Ovary (tissue), 9 donors: ENCODE data around the gene GPC6. TPM values are rescaled to one million over a fixed set of nuclear protein-coding genes. Genes with fewer than 3 reads are reported as not detected.

Experiments
- DNase-seq, 5 donors: peaks; one replicate each; pipeline ENCODE4 v3.0.0-alpha.2; 2019 to 2020
- H3K27ac ChIP-seq, 2 donors: fragments of 200-600 bp; one replicate each; pipeline versions ENCODE4 v1.5.1 to v1.8.0; 2019 to 2022
- H3K27me3 ChIP-seq: fragments of 200-600 bp; one replicate; pipeline ENCODE4 v1.8.0; 2022
- H3K36me3 ChIP-seq: fragments of 200-600 bp; sonication (generic); one replicate; pipeline ENCODE4 v1.5.1; 2019
- H3K4me1 ChIP-seq: one replicate; pipeline ENCODE4 v1.8.1; 2013; ENCODE audit warnings: mild to moderate bottlenecking, moderate library complexity; ENCODE audit not compliant: insufficient read depth
- H3K4me3 ChIP-seq: fragments of 200-600 bp; sonication (generic); one replicate; pipeline ENCODE4 v1.5.1; 2017
- H3K9me3 ChIP-seq, 2 donors: fragments of 200-600 bp in 1 of 2; sonication (generic) in 1 of 2; one replicate each; pipeline versions ENCODE4 v1.5.1 to v1.8.1; 2013 to 2019; ENCODE audit warnings: mild to moderate bottlenecking in 1 of 2, moderate library complexity in 1 of 2
- CTCF ChIP-seq, 3 donors: fragments of 450-650 bp in 2 of 3; fragments of 200-600 bp in 1 of 3; IDR thresholded peaks; one replicate each; pipeline versions ENCODE4 v1.5.1 to v1.8.0; 2016 to 2022; ENCODE audit warnings: antibody characterized with exemption in 3 of 3, mild to moderate bottlenecking in 1 of 3
- EP300 ChIP-seq: sonication (generic); formaldehyde crosslinking; IDR thresholded peaks from one replicate; pipeline ENCODE4 v1.6.1; 2017; ENCODE audit warnings: antibody characterized with exemption
- POLR2A ChIP-seq: fragments of 450-650 bp; IDR thresholded peaks from one replicate; pipeline ENCODE4 v1.6.1; 2017; ENCODE audit warnings: antibody characterized with exemption, mild to moderate bottlenecking, moderate library complexity
- WGBS, 3 donors: extraction: QIAGEN DNeasy Blood & Tissue Kit in 1 of 3; methylation state at CpG; one replicate each; pipeline versions ENCODE4 v1.1.5 to v1.1.7; 2013 to 2017; 5-methylcytosine and 5-hydroxymethylcytosine counted together
- intact Hi-C, 4 donors: fragments of 100-400 bp; cut with DNase I; formaldehyde crosslinking; loops; one replicate each; pipeline versions ENCODE4 v1.11.0 to v1.15.1; 2022 to 2023
- polyA plus RNA-seq, 2 donors: library from polyadenylated mRNA; stranded (reverse); fragments of 200-250 nt in 1 of 2; fragments of 350-450 nt in 1 of 2; fragmentation: Illumina TruSeq in 1 of 2; extraction: RNeasy Lipid Tissue Mini Kit (QIAGEN cat#74804) in 1 of 2; gene quantifications; one replicate each; pipeline ENCODE4 v1.2.3, GENCODE V29; 2013 to 2014
- total RNA-seq, 7 donors: library from RNA; depleted of rRNA in 2 of 7; stranded (reverse); fragments of >200 nt in 2 of 7; fragmentation: NEBNext Ultra II Directional in 3 of 7; extraction: Animal tissue kit (Norgen Biotek cat#: 25700) in 3 of 7; gene quantifications; one replicate each; pipeline versions ENCODE4 v1.1.0 to v1.2.4, GENCODE V29; 2016 to 2023
- donor health status: DM: no; HTN: no; CAD: no; lungs with moderate emphysema.
- donor health status: DM: no; HTN: no; CAD: no.
- donor health status: Bipolar disorder and iron deficiency.
- donor health status: DM: yes; HTN: yes; CAD: no.
- donor health status: DM: no; HTN: no; CAD: no.
- donor health status: DM: yes; HTN: yes; CAD: no.

Gene GPC6
- total and polyA plus RNA-seq, 9 donors = 4.3 to 22.3 (median 17.9) TPM

- Histone ChIP-seq H3K4me1 (no peaks in the 10 kb centered on the region), H3K9me3 (no peaks in the 10 kb centered on the region), H3K4me3 (no peak overlapping the region), H3K36me3 (no peaks in the 10 kb centered on the region), H3K27ac (no peak overlapping the region), H3K27me3 (no peaks in the 10 kb centered on the region)
- intact Hi-C loops = no loop called here
- no peak for DNase-seq
- WGBS, 3 donors = 94 to 96% (median 95%) methylated on average over 7 of the region's 7 CpGs
- no peak for TF ChIP-seq EP300
- TF ChIP-seq CTCF (IDR thresholded peaks at IDR 0.05) = no peak
- TF ChIP-seq POLR2A = no peak
These were observed 23.0 kb downstream of the GPC6 start for GRCh38 chr13:93249364-93250306.

GRCh38 chr13:93254775-93255174, 28.2 kb downstream of the GPC6 start:
- H3K9me3 ChIP-seq = no peaks in the 10 kb centered on the region
- no peak overlapping the region for H3K4me3 ChIP-seq
- intact Hi-C loops = no loop called here
- H3K4me1 ChIP-seq = no peaks in the 10 kb centered on the region
- no peaks in the 10 kb centered on the region for H3K27me3 ChIP-seq
- DNase-seq = no peak
- no peak overlapping the region for H3K27ac ChIP-seq
- no peaks in the 10 kb centered on the region for H3K36me3 ChIP-seq
- 58 to 77% (median 60%) methylated on average over 4 of the region's 4 CpGs for WGBS, 3 donors
- TF ChIP-seq EP300 (no peak), POLR2A (no peak), CTCF (IDR thresholded peaks at IDR 0.05) (no peak)

- 92 to 93% (median 92%) methylated on average over 2 of the region's 2 CpGs for WGBS, 3 donors
- Histone ChIP-seq H3K27me3 (no peaks in the 10 kb centered on the region), H3K4me1 (no peaks in the 10 kb centered on the region), H3K9me3 (no peaks in the 10 kb centered on the region), H3K36me3 (no peaks in the 10 kb centered on the region), H3K27ac (no peak overlapping the region), H3K4me3 (no peak overlapping the region)
- intact Hi-C loops = no loop called here
- DNase-seq = no peak
- TF ChIP-seq CTCF (IDR thresholded peaks at IDR 0.05) (no peak), EP300 (no peak), POLR2A (no peak)
These were observed 30.4 kb downstream of the GPC6 start for GRCh38 chr13:93256998-93257397.

- Histone ChIP-seq H3K9me3 (no peaks in the 10 kb centered on the region), H3K4me3 (no peak overlapping the region), H3K27me3 (no peaks in the 10 kb centered on the region), H3K4me1 (no peaks in the 10 kb centered on the region), H3K27ac (no peak overlapping the region), H3K36me3 (no peaks in the 10 kb centered on the region)
- TF ChIP-seq CTCF (IDR thresholded peaks at IDR 0.05) (no peak), EP300 (no peak), POLR2A (no peak)
- no peak for DNase-seq
- intact Hi-C loops = no loop called here
These were observed 33.0 kb downstream of the GPC6 start for GRCh38 chr13:93259527-93260080.
